Tibial artery (tissue), 4 donors: Measurements from ENCODE around the gene ZCCHC7.

Experiments used
- DNase-seq, 2 donors: peaks; one replicate each; pipeline ENCODE4 v3.0.0-alpha.2; 2019
- H3K27ac ChIP-seq, 2 donors: fragments of 200-600 bp; sonication (generic) in 1 of 2; 1 replicate in 1 of 2; 2 replicates in 1 of 2; pipeline ENCODE4 v1.5.1; 2018 to 2019; ENCODE audit warnings: mild to moderate bottlenecking in 1 of 2
- H3K27me3 ChIP-seq, 2 donors: fragments of 200-600 bp; sonication (generic) in 1 of 2; one replicate each; pipeline versions ENCODE4 v1.5.1 to v1.6.0; 2016 to 2019
- H3K36me3 ChIP-seq, 3 donors: fragments of 200-600 bp; sonication (generic) in 2 of 3; one replicate each; pipeline ENCODE4 v1.5.1; 2016 to 2019; ENCODE audit warnings: mild to moderate bottlenecking in 2 of 3
- H3K4me1 ChIP-seq, 4 donors: fragments of 200-600 bp; sonication (generic) in 2 of 4; 1 replicate in 3 of 4; 2 replicates in 1 of 4; pipeline ENCODE4 v1.5.1; 2016 to 2019
- H3K4me3 ChIP-seq, 2 donors: fragments of 200-600 bp; sonication (generic) in 1 of 2; 1 replicate in 1 of 2; 2 replicates in 1 of 2; pipeline ENCODE4 v1.5.1; 2018 to 2019; ENCODE audit warnings: mild to moderate bottlenecking in 2 of 2
- H3K9me3 ChIP-seq, 3 donors: fragments of 200-600 bp; sonication (generic) in 1 of 3; one replicate each; pipeline ENCODE4 v1.5.1; 2016 to 2019
- intact Hi-C: fragments of 100-400 bp; cut with DNase I; formaldehyde crosslinking; loops from one replicate; pipeline ENCODE4 v1.15.0; 2023; ENCODE audit warnings: low total_unique reads
- TF ChIP-seq, protein P1 (sequence below), 2 experiments: fragments of 200-600 bp in 1 of 2; fragments of 450-650 bp in 1 of 2; IDR thresholded peaks; one replicate each; pipeline ENCODE4 v1.5.1; 2017 to 2019; ENCODE audit warnings: antibody characterized with exemption in 2 of 2, mild to moderate bottlenecking in 1 of 2, moderate library complexity in 1 of 2

ZCCHC7 gene

DNA sequence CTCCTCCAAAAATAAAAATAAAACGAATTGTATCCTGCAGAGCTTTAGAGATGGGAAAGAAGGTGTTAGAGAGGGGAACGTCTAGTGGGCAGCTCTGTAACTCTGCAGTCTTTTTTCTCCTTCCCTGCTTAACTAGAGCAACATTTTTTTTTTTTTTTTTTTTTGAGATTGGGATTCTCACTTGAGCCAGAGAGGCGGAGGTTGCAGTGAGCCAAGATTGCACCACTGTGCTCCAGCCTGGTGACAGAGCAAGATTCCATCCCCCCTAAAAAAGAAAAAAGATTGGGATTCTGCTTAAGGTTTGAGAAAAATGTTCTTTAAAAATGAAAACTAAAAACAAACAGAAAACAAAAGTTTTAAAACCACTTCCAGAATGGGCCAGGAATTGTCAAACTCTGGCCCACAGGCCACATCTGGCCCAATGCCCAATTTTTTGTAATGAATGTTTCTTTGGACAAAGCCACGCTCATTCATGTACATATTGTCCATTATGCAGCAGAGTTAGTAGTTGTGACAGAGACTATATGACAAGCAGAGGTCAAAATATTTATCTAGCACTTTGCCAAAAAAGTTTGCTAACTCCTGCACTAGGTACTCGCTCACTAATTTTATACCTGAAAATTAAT lies 98.5 kb downstream of the ZCCHC7 start:
- intact Hi-C loops: no loop called here
- no peak for DNase-seq
- Histone ChIP-seq H3K36me3 (no peaks in the 10 kb centered on the region), H3K4me1 (peaks cover 0 to 3% (median 0%) of the 10 kb centered on the region in 4 donors), H3K27me3 (no peaks in the 10 kb centered on the region), H3K4me3 (no peak overlapping the region), H3K27ac (no peak overlapping the region), H3K9me3 (no peaks in the 10 kb centered on the region)
- TF ChIP-seq, protein P1, sequence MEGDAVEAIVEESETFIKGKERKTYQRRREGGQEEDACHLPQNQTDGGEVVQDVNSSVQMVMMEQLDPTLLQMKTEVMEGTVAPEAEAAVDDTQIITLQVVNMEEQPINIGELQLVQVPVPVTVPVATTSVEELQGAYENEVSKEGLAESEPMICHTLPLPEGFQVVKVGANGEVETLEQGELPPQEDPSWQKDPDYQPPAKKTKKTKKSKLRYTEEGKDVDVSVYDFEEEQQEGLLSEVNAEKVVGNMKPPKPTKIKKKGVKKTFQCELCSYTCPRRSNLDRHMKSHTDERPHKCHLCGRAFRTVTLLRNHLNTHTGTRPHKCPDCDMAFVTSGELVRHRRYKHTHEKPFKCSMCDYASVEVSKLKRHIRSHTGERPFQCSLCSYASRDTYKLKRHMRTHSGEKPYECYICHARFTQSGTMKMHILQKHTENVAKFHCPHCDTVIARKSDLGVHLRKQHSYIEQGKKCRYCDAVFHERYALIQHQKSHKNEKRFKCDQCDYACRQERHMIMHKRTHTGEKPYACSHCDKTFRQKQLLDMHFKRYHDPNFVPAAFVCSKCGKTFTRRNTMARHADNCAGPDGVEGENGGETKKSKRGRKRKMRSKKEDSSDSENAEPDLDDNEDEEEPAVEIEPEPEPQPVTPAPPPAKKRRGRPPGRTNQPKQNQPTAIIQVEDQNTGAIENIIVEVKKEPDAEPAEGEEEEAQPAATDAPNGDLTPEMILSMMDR (IDR thresholded peaks at IDR 0.05): no peak

DNA sequence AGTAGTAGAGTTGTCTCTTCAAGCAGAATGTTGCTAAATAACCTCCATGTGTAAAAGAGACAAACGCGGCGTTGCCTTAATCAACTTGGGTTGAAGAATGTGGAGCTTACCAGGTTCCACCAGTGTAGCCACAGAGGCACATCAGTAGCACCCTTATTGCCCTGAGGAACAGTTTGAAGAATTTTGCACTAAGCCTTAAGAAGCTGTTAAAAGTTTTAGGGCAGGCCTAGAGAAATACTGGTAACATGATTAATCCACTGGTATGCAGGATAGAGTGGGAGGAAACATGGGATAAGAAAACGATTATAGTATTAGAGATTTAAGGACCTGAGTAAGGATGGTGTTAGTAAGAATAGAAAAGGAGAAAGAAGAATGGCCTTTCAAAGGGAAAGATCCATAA lies 100.6 kb downstream of the ZCCHC7 start:
- H3K4me3 ChIP-seq: no peak overlapping the region
- no peaks in the 10 kb centered on the region for H3K36me3 ChIP-seq
- H3K27ac ChIP-seq: no peak overlapping the region
- no peaks in the 10 kb centered on the region for H3K27me3 ChIP-seq
- peaks cover 0 to 3% (median 0%) of the 10 kb centered on the region in 4 donors for H3K4me1 ChIP-seq
- intact Hi-C loops: no loop called here
- DNase-seq: no peak
- TF ChIP-seq, protein P1 (IDR thresholded peaks at IDR 0.05): no peak
- H3K9me3 ChIP-seq: no peaks in the 10 kb centered on the region

DNA sequence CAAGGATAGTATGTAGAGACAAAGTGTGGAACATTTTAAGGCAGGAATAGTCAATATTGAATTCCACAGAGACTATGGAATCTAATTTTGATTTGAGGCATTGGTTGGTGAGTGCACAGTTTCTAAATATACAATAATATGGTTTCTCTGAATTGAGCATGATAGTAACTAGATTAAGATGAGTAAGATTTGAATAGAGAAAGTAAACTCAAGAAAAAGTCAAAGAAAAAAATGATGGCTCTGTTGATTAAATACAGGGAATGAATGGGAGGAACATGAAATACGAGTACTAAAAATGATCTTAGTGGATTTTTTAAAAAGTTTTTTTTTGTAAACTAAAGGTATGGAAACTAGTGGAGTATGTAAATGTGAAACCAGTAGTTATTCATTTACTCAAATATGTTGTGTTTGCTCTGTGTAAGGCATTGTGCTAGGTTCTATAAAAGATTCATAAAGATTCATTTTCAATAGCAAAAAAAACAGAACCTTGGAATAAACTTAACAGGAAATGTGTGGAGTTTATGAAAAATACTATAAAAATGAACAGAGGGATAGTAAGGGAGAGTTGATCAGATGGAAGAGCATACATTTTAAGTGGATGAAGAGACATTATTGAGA lies 101.2 kb downstream of the ZCCHC7 start:
- peaks cover 0 to 3% (median 0%) of the 10 kb centered on the region in 4 donors for H3K4me1 ChIP-seq
- no peaks in the 10 kb centered on the region for H3K36me3 ChIP-seq
- H3K9me3 ChIP-seq: no peaks in the 10 kb centered on the region
- DNase-seq: no peak
- H3K27ac ChIP-seq: no peak overlapping the region
- intact Hi-C loops: no loop called here
- TF ChIP-seq, protein P1 (IDR thresholded peaks at IDR 0.05): no peak
- no peak overlapping the region for H3K4me3 ChIP-seq
- no peaks in the 10 kb centered on the region for H3K27me3 ChIP-seq

DNA sequence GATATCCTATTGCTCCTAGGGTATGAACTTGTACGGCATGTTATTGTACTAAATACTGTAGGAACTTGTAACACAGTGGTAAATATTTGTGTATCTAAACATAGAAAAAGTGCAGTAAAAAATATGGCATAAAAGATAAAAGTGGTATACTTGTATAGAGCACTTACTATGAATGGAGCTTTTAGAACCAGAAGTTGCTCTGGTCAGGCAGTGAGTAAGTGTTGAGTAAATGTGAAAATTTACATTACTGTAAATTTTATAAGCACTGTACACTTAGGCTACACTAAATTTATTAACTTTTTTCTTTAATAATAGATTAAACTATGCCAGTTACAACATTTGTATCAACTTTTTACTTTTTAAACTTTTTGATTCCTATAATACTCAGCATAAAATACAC lies 109.1 kb downstream of the ZCCHC7 start:
- Histone ChIP-seq H3K36me3 (peaks cover 0 to 4% (median 0%) of the 10 kb centered on the region in 3 donors), H3K4me1 (no peaks in the 10 kb centered on the region), H3K27me3 (no peaks in the 10 kb centered on the region), H3K9me3 (no peaks in the 10 kb centered on the region), H3K27ac (no peak overlapping the region), H3K4me3 (no peak overlapping the region)
- TF ChIP-seq, protein P1 (IDR thresholded peaks at IDR 0.05): no peak
- intact Hi-C loops: no loop called here
- DNase-seq: no peak

DNA sequence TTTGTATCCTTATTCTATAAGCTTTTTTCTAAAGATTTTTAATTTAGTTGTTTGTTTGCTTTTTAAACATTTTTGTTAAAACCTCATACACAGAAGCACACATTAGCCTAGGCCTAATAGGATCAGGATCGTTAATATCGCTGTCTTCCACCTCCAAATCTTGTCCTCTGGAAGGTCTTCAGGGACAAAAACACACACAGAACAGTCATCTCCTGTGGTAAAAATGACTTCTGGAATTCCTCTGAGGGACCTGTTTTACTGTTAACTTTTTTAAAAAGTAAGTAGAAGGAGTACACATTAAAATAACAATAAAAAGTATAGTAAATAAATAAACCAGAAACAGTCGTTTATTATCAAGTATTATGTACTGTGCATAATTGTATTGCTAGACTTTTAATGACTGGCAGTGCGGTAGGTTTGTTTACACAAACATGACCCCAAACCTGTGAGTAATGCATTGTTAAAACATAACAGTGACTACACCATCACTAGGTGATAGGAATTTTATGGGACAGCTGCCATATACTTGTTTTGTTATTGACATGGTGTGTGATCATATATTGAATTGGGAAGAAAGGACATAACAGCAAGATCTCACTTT lies 109.6 kb downstream of the ZCCHC7 start:
- Histone ChIP-seq H3K9me3 (no peaks in the 10 kb centered on the region), H3K27me3 (no peaks in the 10 kb centered on the region), H3K27ac (no peak overlapping the region), H3K4me3 (no peak overlapping the region), H3K36me3 (peaks cover 0 to 4% (median 0%) of the 10 kb centered on the region in 3 donors), H3K4me1 (no peaks in the 10 kb centered on the region)
- TF ChIP-seq, protein P1 (IDR thresholded peaks at IDR 0.05): no peak
- intact Hi-C loops: no loop called here
- DNase-seq: no peak
